ENCODE results near the gene KCNH1.

GRCh38 chr1:210663730-210664573 lies 470.0 kb downstream of the KCNH1 start:
- TF ChIP-seq, protein P1, sequence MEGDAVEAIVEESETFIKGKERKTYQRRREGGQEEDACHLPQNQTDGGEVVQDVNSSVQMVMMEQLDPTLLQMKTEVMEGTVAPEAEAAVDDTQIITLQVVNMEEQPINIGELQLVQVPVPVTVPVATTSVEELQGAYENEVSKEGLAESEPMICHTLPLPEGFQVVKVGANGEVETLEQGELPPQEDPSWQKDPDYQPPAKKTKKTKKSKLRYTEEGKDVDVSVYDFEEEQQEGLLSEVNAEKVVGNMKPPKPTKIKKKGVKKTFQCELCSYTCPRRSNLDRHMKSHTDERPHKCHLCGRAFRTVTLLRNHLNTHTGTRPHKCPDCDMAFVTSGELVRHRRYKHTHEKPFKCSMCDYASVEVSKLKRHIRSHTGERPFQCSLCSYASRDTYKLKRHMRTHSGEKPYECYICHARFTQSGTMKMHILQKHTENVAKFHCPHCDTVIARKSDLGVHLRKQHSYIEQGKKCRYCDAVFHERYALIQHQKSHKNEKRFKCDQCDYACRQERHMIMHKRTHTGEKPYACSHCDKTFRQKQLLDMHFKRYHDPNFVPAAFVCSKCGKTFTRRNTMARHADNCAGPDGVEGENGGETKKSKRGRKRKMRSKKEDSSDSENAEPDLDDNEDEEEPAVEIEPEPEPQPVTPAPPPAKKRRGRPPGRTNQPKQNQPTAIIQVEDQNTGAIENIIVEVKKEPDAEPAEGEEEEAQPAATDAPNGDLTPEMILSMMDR (IDR thresholded peaks at IDR 0.05): no peak
- TF ChIP-seq POLR2A (IDR thresholded peaks at IDR 0.05): no peak
- no peak for TF ChIP-seq POLR2AphosphoS5 (IDR thresholded peaks at IDR 0.05)

Data from prostate gland (tissue), 2 donors.